Measurements from ENCODE around the gene VSIR.

The VSIR gene

DNA sequence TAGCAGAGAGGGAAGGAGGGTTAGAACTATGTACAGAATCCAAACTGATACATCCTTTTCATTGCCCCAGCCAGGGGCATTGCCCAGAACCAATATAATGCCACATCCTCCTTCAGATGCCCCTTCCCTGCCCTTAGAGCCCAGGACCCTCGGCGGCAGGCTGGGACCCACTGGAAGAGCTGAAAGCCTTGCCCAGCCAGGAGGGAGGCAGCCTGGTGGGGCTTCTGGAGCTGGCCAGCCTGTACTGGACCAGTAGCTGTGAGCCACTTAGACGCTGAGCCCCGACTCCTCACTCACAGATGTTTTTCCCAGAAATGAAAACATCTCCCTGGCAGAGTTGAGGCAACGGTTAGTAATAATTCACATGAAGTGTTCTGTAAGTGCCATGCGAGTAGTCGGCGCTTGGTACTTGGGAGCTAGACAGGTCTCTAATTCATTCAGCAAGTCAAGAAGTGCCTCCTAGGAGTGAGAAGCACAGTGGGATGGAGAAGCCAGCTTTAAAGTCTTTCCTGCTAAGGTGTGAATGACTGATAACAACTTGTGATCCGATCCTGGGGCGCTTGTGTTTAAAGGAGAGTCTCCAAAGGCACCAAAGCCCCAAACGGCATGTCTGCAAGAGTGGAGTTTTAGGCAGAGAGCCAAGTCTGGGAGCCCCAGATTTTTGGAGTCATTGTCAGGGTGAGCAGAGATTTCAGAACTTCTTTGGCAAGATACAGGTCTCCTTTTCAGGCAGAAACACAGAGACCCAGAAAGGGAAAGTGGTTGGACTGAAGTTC is 9.8 kb downstream of the VSIR start:
- DNase-seq (ENCODE audit: low read depth in 2 of 2): no peak

DNA sequence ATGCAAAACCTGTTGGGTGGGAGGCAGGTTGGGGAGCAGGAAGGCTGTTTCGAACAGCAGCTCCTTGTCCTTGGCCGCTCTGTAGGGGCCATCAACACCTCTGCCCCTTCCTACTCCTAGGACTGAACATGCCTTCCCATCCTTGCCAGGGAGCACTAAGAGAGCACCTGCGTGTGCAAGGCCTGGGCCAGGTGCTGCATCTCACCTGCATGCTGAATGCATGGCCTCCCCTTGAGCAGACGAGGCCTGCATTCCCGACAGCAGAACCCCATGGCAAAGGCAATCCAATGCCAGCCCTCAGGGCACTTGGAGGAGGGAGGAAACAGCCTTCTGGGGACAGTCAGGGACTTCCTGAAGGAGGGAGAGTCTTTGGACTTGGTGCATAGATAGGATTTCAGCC is 11.0 kb downstream of the VSIR start:
- DNase-seq (ENCODE audit: low read depth in 2 of 2): no peak

DNA sequence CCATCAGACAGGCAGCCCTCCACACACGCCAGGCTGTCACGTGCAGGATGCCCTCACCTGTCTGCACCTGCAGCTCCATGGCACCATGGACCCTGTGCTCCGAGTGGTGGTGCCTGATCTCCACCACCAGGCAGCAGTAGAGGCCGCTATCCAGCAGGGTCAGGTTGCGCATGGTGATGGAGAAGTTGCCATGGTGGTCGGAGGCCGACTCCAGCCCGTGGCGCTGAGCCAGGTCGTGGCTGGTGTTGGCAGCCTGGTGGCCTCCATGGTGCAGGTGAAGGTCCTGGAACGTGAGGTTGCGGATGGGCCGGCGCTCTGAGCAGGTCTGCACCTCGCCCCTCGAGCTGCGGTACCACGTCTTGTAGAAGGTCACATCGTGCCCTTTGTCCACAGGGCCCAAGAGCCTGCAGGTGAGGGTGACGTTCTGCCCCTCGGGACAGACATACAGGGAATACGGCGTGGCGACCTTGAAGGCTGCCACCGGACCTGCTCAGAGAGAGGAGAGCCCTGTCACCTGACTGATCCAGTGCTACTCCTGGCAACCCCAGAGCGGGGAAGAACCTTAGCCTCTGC is 11.7 kb downstream of the VSIR start:
- no peak for DNase-seq (ENCODE audit: low read depth in 2 of 2)

GRCh38 chr10:71761105-71761511 is 12.2 kb downstream of the VSIR start:
- peak in 1 of 2 donors; percentile 62 for DNase-seq (ENCODE audit: low read depth in 2 of 2)

DNA sequence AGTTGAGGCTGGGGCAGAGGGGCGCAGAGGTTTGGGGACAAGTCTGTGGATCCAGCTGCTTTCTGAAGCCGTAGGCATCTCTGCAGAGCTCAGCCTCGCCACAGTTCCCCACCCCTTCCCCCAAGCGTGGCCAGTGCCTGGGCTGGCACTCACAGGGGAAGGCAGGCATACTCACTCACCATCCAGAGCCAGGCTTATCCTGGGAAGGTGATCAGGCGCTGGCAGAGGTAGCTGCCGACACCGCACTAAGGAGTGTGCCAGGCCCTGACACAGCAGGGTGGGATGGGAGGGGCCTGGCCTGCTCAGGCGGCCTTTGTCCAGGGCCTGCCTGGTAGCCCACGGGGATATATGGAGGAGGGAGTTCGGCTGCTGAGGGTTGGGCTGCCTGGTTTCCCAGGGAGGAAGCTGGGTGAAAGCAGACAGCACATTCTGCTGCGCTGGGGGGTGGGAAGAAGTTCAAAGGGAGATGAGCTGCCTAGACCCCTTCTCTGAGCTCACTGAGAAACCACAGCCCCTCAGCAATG is 15.9 kb downstream of the VSIR start:
- no peak for DNase-seq (ENCODE audit: low read depth in 2 of 2)

DNA sequence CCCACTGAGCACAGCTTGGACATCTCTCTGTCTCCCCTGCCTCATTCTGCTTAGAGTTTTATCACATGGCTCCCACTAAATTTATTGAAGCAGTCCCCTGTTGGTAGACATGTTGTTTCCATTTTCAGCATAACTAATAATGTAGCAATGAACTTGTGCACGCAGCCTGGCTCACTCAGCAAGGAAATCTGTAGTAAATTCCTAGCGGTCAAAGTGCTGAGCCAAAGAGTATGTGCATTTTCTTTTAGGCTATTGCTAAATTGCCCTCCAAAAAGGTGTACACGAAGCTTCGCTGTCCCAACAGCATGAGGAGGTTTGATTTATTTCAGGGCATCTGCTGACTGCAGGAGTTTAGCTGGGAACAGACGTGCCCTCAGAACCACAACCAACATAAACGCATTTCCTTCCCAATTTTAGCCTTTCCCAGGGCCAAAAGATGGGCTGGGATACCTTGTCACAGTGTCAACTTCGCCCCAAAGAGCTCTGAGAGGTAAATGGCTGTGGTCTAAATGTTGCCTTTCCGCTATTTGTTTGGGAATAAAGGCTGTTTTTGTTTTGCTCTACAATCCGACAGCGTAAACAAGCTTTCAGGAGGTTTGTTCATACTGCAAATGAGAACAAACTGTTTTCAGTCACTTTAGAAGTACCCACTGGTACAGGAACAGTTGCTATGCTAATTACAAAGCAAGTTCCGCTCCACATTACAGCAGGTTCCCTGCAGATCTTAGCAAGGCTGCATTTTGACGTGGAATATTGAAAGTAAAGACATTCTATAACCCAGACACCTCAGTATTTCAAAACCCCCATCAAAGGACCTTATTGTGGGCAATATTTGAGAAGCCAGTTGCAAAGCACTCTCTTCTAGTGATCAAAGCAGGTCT is 16.8 kb downstream of the VSIR start:
- DNase-seq (ENCODE audit: low read depth in 2 of 2): no peak

- no peak for DNase-seq (ENCODE audit: low read depth in 2 of 2)
Measured at GRCh38 chr10:71755179-71755879, 18.0 kb downstream of the VSIR start.

DNA sequence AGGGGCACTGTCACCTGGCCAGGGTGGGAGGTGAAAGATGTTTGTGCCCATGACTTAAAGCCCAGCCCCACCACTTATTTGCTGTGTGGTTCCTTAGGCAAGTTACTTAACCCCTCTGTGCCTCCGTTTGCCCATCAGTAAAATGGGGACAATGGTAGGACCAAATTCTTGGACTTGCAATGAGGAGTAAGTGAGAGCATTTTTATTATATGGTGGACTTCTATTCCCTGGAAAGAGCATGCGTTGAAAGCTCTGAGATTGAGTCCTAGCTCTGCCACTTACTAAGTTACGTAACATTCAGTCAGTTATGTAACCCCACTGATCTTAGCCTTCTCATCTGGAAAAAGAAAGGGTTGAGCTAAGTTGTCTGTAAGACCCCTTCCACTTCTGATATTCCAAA is 18.8 kb downstream of the VSIR start:
- DNase-seq (ENCODE audit: low read depth in 2 of 2): no peak

DNA sequence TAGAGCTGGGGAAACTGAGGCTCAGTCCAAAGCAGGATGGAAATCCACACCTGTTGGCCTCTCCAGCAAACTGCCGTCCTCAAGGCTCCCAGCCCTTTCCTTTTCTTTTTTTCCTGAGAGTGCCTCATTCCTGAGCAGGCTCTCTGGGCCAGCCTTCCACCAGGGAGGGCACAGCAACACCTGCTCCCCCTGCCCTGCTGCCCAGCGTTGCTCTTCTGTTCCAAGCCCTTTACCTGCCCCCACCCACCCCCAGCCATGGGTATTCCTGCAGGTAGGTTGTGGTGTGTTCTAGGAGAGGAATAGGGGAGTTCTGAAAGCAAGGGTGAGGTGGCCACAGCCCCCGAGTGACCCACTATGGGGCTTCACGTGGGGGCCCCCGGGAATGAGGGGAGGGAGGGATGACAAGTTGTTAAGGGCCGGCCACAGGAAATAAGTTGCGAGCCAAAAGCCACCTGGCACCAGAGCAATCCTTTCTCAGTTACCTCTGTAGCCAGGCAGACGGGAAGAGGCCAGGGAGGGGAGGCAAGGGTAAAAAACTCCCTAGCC is 19.3 kb downstream of the VSIR start:
- DNase-seq (ENCODE audit: low read depth in 2 of 2): no peak

- DNase-seq (ENCODE audit: low read depth in 2 of 2): no peak
Measured at GRCh38 chr10:71753091-71753959, 20.0 kb downstream of the VSIR start.

GRCh38 chr10:71752391-71753090 is 20.8 kb downstream of the VSIR start:
- no peak for DNase-seq (ENCODE audit: low read depth in 2 of 2)

- no peak for DNase-seq (ENCODE audit: low read depth in 2 of 2)
Measured at GRCh38 chr10:71751515-71752224, 21.6 kb downstream of the VSIR start.

GRCh38 chr10:71750986-71751385 is 22.3 kb downstream of the VSIR start:
- DNase-seq (ENCODE audit: low read depth in 2 of 2): no peak

DNA sequence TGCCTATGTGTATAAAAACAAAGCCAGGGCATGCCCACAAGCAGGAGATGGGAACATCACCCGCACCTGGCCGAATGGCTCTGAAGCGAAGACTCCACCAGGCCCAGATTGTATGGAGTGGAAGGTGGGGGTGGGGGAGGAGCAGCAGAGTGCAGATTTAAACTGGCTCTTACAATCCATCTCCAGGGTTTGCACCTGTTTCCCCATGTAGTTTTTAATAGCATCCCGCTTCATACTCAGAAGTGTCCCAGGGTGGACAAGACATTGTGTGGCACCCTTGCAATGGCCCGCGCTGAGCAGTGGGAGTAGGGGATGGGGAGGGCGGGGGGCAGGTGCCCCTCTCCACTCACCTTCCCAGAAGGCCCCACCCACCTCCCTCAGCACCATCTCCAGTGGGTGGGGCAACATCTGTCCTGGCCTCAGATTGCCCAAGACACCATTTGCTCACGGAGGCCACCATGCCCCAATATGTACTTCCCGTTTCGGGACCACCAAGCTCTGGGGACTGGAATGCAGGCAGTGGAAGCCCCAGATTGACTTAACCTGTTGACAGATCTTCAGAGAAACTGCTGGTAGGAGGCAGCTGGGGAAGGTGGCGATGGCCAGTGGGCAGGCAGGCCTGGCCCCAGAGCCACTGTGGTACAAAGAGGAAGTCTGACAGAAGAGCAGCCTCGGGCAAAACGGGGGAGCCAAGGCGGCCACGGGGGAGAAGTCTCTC is 23.0 kb downstream of the VSIR start:
- no peak for DNase-seq (ENCODE audit: low read depth in 2 of 2)

DNA sequence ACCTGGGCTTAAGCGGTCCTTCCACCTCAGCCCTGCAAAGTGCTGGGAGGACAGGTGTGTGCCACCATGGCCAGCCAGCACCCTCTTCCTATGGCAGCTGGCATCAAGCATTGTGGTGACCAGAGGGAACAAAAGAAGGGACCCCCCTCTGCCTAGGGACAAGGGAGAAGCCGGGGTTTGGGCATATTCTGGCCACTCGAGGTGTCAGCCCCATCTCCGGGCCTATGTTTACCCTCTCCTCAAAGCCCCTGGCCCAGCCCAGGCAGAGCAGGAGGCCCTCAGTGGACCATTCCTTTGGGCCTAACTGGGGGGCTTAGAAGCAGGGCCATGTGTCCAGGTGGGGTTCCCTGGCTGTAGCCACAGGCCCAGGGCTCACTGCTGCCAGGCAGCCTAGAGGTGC is 23.9 kb downstream of the VSIR start:
- DNase-seq (ENCODE audit: low read depth in 2 of 2): no peak

- DNase-seq (ENCODE audit: low read depth in 2 of 2): no peak
Measured at GRCh38 chr10:71748671-71749191, 24.6 kb downstream of the VSIR start.

DNA sequence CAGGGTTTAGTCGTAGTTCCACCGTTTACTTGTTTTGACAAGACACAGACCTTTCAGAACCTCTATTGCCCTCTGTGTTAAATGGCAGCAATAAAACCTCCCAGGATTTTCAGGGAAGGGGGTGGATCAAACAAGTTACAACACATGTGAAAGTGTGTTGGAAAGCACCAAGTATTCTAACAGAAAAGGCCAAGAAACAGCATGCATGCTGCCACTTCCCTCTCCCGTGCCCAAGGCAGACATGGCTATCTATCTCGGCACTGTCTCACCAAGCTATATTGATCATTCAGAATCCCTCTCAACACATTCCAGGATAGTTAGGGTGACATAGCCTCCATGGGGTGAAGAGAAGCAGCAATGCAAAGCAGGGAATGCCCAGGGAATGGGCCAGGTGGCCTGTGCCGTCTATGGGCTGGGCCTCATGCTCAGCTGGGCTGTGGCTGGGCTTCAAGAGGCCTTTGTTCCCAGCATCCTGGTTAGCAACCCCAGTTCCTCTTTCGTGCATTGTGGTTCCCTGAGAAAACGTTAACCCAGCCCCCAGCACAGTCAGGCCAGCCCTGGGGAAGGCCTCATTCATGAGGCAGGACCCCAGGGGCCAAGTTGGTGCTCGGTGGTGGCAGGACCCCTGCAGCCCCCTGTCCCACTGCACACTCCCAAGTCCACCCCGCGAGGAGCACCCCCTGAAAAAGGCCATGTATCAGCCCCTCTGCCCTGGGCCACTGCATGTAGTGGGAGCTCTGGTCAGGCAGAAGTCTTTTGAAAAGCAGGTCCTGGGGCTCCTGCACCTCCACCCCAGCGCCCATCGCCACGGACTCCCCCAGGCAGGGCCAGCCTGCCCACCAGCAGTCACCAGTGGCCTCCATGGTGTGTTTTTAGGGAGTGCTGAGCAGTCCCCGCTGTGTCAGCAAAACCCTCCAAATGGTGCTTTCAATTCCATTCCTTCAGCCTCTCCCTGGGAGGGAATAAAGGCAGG is 25.5 kb downstream of the VSIR start:
- DNase-seq (ENCODE audit: low read depth in 2 of 2): no peak

Data from activated CD8-positive, alpha-beta memory T cell treated with anti-CD3 and anti-CD28 coated beads for 4 hours (primary cell).